ENCODE measurements around the gene ADCY2. TPM values are rescaled to one million over a fixed set of nuclear protein-coding genes. Genes with fewer than 3 reads are reported as not detected.

Gene ADCY2
- polyA plus RNA-seq, 1 donor = 5.5 TPM

DNA sequence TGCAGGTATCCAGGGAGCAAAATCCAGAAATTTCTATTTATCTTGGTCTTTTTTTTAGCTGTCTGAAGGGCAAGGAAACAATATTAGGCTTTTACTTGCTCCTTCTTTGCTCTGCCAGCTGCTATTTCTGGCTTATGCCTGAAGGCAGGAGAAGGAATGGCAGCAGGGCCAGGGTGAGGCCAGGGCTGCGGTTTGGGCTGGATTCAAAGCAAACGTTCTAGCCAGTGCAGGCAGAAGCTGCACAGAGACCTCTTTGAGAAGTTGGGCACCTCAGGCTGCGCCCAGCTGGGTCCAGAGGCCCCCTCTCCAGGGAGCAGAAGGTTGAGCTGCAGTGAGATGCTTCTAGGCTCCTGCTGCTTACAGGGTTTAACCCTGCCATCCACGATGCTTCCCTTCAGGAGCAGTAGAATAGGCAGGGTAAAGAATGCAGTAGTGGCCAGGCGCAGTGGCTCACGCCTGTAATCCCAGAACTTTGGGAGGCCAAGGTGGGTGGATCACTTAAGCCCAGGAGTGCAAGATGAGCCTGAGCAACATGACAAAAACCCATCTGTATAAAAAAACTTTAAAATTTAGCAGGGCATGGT is 201.2 kb downstream of the ADCY2 start:
- no peak for DNase-seq

DNA sequence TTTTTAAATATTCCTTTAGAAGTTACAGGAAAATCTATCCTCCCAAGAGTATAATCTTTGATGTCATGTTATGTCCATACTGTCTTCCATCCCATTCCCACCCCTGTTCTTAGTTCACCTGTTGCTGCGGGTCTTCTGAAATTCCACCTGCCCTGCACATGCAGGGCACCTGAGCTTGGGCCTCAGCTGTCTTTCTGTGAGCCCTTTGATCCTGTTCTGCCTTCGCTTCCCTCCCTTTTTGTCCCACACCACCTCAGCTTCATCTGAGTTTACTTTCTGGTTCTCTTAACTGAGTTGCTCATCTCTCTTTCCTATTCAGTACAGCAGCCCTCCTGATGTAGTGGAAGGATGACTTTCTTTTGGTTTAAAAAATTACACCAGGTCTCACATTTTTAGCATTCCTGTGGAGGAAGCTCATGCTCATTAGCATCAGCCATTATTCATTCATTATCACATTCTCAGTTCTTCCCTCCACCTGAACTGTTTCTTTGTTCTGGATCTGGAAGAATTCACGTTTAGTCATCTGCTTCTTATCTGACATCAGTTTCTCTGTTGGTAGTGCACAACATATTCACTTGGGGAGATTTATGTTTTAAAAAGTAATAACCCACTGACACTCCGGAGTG is 211.0 kb downstream of the ADCY2 start:
- no peak for DNase-seq

DNA sequence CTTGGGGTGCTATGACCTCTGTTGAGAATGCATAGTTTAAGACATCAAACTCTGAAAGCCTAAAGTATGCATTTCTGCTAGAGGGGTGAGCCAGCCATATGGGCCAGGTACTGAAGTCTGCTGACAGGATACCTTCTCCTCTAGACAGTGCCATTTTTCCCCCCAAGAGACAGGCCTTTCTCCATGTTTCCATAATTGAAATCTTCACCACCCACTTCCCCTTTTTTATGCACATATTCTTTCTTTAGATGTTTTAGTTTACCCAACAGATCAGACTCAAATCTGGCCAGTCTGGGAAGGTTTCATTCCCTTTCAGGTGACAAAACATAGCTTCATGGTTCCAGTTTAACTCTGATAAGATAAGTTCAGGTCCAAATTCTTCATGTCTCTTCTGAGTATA is 212.8 kb downstream of the ADCY2 start:
- DNase-seq = no peak

DNA sequence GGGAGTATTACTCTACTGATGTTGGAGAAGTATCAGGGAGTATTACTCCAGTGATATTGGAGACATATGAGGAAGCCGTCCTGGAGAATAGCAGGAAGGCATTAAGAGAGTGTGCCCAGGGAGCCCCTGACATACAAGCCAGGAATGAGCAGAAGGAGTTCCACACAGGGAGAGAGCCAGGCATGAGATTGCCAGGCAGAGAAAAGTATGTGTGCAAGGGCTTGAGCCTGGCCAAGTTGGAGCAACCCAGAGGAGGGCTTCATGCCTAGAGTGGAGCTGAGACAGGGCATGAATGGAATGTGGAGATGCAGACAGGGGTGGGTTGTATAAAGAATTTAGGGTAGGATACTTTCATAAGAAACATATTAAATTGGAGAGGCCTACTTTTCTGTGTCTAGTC is 213.8 kb downstream of the ADCY2 start:
- no peak for DNase-seq

DNA sequence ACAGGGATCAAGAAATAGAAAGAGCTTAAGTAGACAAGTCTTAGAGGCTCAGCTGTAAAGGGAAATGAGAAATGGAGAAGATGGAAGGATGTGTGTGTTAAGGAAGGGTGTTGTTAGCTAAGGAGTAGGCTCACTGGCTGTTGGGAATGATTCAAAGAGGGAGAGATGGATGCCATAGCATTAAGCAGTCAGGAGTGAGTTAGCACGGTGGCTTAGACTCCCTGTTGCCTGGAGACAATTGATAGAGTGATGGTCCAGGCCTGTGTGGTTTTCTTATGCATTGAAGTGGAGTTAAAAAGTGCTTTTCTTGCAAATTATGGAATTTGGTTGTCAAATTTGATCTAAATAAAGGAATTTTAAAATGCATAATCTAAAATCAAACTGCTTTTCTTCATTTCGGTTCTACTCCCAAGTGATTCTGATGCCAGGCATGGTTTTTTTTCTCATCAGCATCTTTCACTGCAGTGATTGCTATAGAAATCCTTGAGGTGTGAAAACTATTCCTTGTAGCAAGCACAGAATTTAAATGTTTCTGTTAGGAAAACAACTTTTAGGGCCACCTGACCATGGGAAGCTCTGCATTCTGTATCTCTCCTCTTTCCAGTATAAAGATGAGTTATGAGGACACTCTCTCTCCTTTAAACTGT is 214.7 kb downstream of the ADCY2 start:
- no peak for DNase-seq

DNA sequence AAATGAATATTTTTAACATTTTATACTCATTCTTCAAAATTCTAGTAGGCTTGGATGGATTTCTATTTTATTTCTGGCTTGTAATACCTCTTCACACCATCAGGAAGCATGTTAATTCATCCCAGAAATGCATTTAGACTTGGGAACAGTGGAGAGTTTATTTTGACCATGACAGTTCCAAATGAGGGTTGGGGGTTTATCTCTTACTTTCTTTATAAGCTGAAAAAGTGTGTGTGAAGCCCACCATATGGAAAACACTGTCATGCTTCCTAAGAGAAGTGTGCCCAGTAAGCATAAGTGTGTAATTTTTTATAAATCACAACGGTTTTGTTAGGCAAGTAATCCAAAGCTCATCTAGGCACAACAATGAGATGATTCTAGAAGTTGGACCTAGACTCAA is 215.6 kb downstream of the ADCY2 start:
- no peak for DNase-seq

DNA sequence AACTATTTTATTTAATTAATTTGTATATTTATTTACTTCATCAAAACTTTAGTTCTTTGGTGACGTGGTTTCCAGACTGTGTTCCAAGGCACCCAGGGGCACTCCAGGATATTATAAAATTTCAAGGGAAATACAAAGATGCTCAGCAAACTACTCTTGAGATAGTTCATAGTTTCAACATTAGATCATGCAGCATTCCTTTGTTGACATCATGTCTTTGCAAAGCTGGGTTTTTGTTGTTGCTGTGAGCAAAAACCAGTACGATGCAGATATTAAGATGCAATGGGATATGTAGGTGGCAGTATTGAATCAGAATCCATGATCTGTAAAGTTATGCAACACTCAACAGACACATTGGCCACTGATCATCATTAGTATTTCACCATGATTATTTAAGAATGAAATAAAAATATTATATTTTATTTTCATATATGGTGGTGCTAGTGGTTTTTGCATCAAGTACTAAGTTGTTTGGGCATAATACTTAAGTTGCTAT is 219.7 kb downstream of the ADCY2 start:
- DNase-seq = no peak

DNA sequence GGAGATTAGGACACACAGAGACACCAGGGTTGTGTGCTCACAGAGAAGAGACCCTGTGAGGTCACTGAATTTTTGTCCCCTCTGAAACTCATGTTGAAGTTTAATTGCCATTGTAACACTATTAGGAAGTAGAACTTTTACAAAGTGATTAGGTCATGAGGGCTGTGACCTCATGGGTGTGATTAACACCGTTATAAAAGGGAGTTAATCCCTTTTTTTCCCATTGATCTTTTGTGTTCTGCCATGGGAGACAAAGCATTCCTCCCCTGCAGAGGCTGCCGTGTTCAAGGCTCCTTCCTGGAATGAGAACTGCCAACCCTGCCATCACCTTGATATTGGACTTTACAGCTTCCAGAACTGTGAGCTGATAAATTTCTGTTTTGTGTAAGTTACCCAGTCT is 221.0 kb downstream of the ADCY2 start:
- DNase-seq = no peak

DNA sequence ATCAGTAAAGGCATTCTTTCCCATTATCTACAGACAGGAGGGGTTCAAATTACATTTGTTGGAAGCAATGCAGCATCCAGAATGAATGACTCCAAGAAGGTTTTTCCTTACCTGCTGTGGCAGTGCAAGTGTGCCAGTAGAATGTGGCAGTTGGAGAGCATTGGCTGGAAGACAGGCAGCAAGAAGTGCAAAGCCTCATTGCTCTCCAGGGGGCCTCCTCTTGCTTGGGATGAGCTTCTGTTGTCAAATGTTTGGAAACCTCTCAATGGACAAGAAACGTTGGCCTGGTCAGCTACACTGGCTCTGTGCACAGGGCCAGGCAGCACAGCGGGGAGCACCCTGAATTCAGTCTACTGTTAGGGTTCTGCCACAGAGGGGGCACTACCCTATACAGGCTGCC is 226.6 kb downstream of the ADCY2 start:
- no peak for DNase-seq

DNA sequence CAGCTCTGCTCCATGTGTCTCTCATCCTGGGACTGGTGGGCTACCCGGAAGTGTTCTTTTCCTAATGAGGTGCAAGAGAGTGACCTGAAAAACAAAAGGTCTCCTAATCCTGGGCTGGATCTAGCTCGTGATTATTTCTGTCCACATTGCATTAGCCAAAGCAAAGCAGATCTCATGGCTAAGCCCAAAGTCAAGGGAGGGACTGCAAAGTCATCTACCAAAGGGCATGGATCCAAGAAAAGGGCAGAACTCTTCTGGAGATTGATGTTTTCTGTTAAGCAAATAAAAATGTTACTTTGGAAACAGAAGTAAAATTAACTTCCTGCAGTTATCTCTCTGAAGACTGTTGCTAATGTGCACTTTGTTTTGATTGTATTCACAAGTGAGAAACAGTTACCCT is 229.8 kb downstream of the ADCY2 start:
- DNase-seq = no peak

DNA sequence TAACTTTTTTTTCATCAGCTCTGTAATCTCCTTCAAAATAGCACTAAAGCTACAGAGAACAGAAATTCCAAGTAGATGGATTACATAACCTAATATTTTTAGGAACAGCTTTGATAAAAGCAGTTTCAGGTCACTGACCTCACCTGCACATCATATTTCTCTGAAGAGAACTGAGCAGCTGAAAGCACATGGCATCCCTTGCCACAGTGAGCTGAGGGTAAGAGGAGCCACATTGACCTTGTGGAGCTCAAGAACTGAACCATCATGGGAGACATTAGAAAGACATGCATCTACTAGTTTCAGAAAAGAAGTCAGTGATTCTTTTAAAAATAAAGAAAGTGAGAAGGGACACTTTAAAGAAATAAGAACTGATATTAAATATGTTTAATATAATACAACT is 232.3 kb downstream of the ADCY2 start:
- DNase-seq = no peak

DNA sequence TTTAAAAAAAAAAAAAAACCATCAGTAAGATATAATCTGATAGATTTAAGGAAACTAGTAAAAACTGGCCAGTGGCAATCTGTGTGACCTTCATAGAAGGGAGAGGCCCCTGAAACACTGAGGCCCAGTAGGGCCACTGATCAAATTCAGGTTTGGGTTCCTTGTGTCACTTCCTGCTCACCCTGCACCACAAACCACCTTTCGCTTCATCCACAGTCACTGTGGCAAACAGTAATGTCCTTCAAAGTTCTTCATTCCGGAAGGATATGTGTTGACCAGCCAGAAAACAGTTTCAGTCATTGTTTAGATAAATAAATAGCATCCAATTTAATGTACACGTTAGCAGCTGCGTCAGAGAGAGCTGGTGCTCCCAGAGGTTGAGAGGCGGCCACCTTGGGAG is 232.9 kb downstream of the ADCY2 start:
- no peak for DNase-seq

DNA sequence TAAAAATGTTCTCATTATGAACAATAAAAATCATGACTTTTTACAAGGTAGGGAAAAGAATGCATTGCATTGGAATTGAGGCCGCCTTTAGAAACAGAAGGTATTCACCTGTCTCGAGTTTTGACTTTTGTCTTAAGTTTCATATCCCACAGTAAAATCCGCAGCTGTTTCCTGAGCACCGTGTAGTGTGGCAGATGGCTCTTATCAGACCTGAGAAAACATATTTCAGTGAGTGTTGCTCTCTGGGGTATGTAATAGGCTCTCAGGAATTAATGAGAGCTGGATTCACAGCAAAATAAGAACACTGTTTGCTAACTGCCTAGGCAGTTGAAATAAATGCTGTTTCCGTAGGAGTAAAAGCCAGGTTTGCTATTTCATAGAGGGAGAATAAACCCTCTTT is 233.6 kb downstream of the ADCY2 start:
- DNase-seq = no peak

DNA sequence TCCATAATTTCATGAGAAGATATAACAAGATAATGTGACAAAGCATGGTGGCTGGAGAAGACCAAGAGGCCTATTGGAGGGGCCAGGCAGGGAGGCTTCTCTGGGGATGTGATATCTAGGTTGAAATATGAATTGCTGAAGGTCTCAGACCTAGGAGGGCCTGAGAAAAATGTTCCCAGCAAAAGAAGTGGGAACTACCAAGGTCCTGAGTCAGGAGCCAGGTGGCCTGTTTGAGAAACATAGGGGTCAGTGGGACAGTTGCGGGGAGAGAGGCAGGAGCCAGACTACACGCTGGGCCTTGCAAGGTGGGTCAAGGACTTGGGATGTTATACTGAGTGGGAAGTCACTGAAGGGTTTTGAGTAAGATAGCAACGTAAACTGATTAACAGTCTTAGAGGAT is 238.9 kb downstream of the ADCY2 start:
- no peak for DNase-seq

DNA sequence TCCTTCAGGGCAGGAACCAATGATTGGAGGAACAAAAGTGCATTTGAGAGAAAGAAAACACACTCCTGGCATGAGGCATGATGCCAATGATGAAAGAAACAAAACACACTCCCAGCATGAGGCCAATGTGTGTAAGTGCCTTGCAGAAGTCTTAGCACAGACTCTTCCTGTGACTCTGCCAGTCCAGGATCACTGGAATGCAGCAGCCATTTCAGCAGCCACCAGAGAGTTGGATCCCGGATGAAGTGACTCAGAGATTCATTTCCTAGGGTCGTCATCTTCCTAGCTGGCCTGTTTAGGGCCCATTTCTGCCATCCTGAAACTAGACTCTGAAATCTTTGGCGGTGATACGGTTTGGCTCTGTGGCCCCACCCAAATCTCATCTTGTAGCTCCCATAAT is 242.5 kb downstream of the ADCY2 start:
- no peak for DNase-seq

DNA sequence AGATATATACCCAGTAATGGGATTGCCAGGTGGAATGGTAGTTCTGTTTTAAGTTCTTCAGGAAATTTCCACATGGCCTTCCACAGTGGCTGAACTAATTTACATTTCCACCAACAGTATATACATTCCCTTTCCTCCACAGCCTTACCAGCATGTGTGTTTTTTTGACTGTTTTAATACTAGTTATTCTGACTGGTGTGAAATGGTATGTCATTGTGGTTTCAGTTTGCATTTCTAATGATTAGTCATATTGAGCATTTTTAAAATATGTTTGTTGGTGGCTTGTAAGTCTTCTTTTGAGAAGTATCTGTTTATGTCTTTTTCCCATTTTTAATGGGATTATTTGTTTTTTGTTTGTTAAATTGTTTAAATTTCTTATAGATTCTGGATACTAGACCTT is 246.1 kb downstream of the ADCY2 start:
- DNase-seq = no peak

DNA sequence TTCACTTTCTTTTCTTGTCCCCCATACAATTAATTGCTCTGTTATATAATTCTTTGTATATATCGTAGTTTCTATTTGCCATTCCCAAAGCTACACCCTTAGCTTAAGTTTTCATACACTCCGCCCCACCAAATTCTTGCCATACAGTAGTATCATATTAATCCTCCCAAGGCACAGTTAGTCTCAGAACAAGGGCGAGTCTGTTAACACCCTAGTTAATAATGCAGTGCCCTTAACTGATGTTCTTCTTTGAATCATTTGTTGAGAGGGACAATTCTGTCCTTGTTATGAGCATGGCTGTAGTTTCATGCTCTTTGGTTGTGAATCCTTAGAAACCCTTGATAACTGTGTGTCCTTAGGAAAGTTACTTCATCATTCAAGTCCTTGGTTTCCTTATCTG is 248.8 kb downstream of the ADCY2 start:
- DNase-seq = no peak

DNA sequence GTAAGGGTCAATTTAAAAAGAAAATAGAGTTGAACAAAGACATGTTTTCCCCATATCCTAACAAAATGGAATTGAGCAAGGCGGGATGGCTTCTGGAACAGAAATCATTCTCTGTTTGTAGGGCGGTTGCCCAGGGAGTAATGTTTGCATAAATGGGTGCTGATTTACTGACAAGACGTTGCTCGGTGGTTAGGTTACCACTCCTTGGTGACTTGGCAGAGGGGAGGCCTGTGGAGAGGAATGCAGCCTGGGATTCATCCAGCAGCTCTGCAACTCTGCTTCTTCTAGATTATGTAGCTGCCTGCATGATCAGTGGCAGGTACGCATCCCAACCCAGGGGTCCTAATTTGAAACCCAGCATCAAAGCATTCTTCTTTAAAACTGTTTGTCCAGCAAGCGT is 254.8 kb downstream of the ADCY2 start:
- no peak for DNase-seq

DNA sequence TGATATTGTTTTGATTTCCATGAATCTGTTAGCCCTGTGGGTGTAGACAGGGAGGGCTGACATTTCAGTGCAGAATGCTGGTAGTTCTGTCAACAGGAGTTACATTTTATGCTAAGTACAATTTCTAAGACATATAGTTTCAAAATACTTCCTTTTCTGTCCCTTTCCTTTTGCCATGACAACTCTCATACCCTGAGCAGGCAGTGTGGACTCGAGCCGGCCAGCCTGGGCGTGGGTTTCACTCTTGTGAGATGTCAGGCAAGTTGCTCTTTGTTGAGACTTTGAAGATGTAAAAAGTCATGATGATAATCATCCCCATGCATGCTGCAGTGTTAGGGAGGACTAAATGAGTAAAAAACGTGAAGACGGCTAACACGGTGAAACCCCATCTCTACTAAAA is 257.1 kb downstream of the ADCY2 start:
- DNase-seq = no peak

DNA sequence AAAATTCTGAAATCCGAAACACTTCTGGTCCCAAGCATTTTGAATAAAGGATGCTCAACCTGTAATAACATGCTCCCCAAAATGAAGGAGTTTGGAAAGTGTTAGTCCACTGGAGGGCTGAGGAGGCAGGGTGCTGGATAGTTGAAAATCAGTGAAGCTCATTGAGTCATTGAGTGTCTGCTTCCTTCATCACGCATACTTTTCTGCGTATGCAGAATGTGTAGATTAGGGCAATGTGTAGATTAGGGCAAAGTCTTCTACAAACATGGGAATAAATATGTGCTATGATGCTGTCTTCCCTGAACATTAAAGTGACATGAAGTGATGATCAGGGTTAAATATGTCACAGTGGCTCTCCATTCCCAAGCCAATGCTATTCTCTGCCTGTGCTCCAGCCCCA is 261.2 kb downstream of the ADCY2 start:
- no peak for DNase-seq

DNA sequence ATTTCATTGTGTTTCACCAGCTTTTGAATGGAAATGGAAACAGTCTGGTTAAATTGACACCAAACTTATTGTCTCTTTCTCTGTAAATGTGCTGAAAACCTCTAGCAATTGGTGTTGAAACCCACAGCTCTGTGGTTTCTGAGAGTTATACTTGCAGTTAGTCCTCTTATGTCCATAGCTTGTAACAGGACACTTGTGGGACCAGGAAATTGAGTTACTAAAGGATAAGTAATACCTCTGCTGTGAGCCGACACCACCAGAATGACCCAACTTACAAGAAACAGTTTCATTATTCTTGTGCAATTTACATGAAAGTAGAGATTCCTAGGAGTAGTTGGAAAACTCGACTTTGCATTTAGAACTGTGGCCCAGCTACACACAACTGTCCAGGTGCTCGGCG is 263.5 kb downstream of the ADCY2 start:
- DNase-seq = no peak

DNA sequence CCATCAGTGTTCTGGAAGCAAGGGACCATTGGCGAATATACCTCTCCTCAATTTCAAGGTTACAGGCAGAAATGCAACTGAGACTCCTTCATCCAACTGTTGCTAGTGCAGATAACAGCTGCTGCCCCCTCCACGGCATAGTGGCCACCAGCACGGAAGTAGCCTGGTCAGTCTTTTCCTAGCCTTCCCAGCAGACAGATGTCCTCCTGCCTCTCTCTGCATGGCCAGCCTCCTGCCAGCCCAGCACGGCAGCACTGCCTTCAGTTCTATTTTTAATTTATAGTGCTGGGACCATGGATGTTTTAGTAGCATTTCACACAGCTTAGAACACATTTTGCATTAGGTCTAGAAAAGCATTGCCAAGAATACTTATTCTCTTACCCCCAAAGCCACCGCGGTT is 266.4 kb downstream of the ADCY2 start:
- no peak for DNase-seq

DNA sequence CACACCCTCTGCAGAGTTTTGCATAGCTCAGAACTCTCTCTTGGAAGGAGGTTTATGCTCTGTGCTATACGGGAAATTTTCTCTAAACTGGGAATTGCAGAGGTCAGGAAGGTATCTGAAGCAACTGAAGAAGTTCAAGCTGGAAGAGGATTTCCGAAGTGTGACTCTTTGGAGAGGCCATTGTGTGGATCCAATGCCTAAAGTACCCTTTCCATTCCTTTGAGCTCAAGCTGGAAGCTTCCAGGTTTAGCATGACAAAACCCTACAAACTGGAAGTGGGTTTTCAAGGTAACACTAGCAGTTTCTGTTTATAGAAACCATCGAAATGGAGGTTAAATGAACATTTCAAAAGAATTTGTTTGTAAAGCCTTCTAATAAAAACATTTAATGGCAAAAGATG is 267.9 kb downstream of the ADCY2 start:
- no peak for DNase-seq

DNA sequence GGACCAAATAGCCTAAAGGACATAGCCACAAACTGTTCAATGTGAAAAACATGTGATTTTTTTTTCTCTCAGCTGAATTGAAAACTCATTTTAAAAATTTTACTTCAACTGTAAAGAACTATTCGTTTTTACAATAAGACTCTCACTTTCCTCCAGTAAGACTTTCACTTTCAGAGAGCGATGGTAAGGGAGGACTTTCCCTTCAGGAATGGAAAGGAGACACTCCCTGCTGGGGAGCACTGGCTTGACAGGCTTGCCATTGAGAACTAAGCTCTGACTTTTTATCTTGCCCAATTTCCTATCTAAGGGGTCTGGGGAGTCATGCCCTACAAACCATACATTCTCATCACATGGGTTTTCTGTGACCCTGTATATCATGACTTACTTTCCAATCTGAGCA is 268.3 kb downstream of the ADCY2 start:
- DNase-seq = no peak

Measured in left kidney (tissue), 2 donors.